Brain pericyte (primary cell): Measurements from ENCODE around the gene CLASP2.
"Not testable (repeated sequence)": the region's sequence is repeated elsewhere in the genome, so short reads cannot be mapped to it uniquely, and the experiment has no call there.

ENCODE experiments used
- DNase-seq: peaks from one replicate; pipeline ENCODE4 v3.0.0-alpha.2; 2012; ENCODE audit warnings: low read depth, low spot score

The CLASP2 gene

GRCh38 chr3:33453331-33453761, 264.7 kb downstream of the CLASP2 start:
- no peak for DNase-seq

GRCh38 chr3:33451994-33452393, 266.1 kb downstream of the CLASP2 start:
- DNase-seq, result not testable (repeated sequence)

GRCh38 chr3:33447958-33448357, 270.1 kb downstream of the CLASP2 start:
- no peak for DNase-seq

- DNase-seq, result not testable (repeated sequence)
These were observed 270.8 kb downstream of the CLASP2 start for GRCh38 chr3:33447256-33447625.
